ENCODE data around the gene ARHGEF10L. TPM values are rescaled to one million over a fixed set of nuclear protein-coding genes. Genes with fewer than 3 reads are reported as not detected.
A peak's percentile ranks its signal among the peaks of the same experiment; 100 is the strongest.

ARHGEF10L gene
- polyA plus RNA-seq, 1 donor (not counting 4 experiments of a cell fraction or from before 2014, with no cell fraction given): 2.4 TPM

- no peak for TF ChIP-seq EZH2 (IDR thresholded peaks at IDR 0.05; ENCODE audit: low read length)
- TF ChIP-seq, protein P1, sequence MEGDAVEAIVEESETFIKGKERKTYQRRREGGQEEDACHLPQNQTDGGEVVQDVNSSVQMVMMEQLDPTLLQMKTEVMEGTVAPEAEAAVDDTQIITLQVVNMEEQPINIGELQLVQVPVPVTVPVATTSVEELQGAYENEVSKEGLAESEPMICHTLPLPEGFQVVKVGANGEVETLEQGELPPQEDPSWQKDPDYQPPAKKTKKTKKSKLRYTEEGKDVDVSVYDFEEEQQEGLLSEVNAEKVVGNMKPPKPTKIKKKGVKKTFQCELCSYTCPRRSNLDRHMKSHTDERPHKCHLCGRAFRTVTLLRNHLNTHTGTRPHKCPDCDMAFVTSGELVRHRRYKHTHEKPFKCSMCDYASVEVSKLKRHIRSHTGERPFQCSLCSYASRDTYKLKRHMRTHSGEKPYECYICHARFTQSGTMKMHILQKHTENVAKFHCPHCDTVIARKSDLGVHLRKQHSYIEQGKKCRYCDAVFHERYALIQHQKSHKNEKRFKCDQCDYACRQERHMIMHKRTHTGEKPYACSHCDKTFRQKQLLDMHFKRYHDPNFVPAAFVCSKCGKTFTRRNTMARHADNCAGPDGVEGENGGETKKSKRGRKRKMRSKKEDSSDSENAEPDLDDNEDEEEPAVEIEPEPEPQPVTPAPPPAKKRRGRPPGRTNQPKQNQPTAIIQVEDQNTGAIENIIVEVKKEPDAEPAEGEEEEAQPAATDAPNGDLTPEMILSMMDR (optimal IDR thresholded peaks at IDR 0.05 in 1 of 3, IDR thresholded peaks at IDR 0.05 in 1 of 3, conservative IDR thresholded peaks at IDR 0.05 in 1 of 3; ENCODE audit: extremely low read depth in 1 of 3, insufficient read depth in 2 of 3, low read length in 3 of 3): no peak
- no peaks in the 10 kb centered on the region for H3K79me2 ChIP-seq (ENCODE audit: control insufficient read depth, insufficient read depth, low read length)
- peak; percentile 57 for FAIRE-seq
- H3K9me1 ChIP-seq (ENCODE audit: control insufficient read depth, extremely low read depth, insufficient read depth, low read length): no peaks in the 10 kb centered on the region
- H3K4me2 ChIP-seq (ENCODE audit: control insufficient read depth, extremely low read depth, insufficient read depth, low read depth, low read length): no peak overlapping the region
- dilution Hi-C loops (cut with MboI; ENCODE audit: extremely low pct_ligation_motif_present, low sequenced_read_pairs): no loop called here
- no peaks in the 10 kb centered on the region for H4K20me1 ChIP-seq (ENCODE audit: control insufficient read depth, extremely low read depth, insufficient read depth, low read length)
- peaks cover 0 to 13% of the 10 kb centered on the region in 2 experiments for H3K36me3 ChIP-seq (ENCODE audit: control insufficient read depth in 2 of 2, extremely low read depth in 1 of 2, insufficient read depth in 2 of 2, low read length in 2 of 2)
- H3K9ac ChIP-seq (ENCODE audit: control insufficient read depth, extremely low read depth, insufficient read depth, low read length): no peak overlapping the region
- no peak overlapping the region for H3K27ac ChIP-seq (ENCODE audit: control insufficient read depth, insufficient read depth, low read length)
- no peak overlapping the region for H3K4me3 ChIP-seq (ENCODE audit: control insufficient read depth in 2 of 3, extremely low read depth in 1 of 3, insufficient read depth in 2 of 3, low read depth in 1 of 3, low read length in 3 of 3)
- H3K9me3 ChIP-seq (ENCODE audit: control insufficient read depth, low read depth, low read length): no peaks in the 10 kb centered on the region
- no peak for DNase-seq (ENCODE audit: low read depth, low spot score)
- no peak overlapping the region for H2AFZ ChIP-seq (ENCODE audit: control insufficient read depth, low read length)
- peaks cover 4% of the 10 kb centered on the region for H3K4me1 ChIP-seq (ENCODE audit: control insufficient read depth, extremely low read depth, insufficient read depth, low read length)
- no peaks in the 10 kb centered on the region for H3K27me3 ChIP-seq (ENCODE audit: control insufficient read depth, extremely low read depth, insufficient read depth, low read length)
Observed at GRCh38 chr1:17633654-17634053, 94.2 kb downstream of the ARHGEF10L start.

DNA sequence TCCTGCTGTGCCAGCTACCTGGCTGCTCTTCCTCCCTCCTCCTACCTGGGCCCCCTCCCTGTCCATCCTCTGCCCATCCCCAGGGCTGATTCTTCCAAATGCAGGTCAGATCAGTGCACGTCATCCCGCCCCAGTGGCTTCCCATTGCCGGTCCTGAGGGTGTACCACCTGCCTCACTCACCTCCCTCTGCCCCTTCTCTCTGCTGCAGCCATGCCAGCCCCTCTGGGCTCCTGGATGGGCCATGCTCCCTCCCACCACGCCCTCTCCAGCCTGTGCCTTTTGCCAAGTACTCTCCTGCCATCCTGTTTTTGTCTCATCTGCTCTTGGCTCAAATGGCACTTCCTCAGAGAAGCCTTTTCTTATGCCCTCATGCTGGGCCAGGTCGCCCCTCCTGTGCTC is 95.8 kb downstream of the ARHGEF10L start:
- DNase-seq (ENCODE audit: low read depth, low spot score): no peak
- FAIRE-seq: no peak
- Histone ChIP-seq H4K20me1 (ENCODE audit: control insufficient read depth, extremely low read depth, insufficient read depth, low read length) (no peaks in the 10 kb centered on the region), H3K9me1 (ENCODE audit: control insufficient read depth, extremely low read depth, insufficient read depth, low read length) (no peaks in the 10 kb centered on the region), H3K4me3 (ENCODE audit: control insufficient read depth in 2 of 3, extremely low read depth in 1 of 3, insufficient read depth in 2 of 3, low read depth in 1 of 3, low read length in 3 of 3) (no peak overlapping the region), H3K4me2 (ENCODE audit: control insufficient read depth, extremely low read depth, insufficient read depth, low read depth, low read length) (no peak overlapping the region), H3K27ac (ENCODE audit: control insufficient read depth, insufficient read depth, low read length) (no peak overlapping the region), H3K36me3 (ENCODE audit: control insufficient read depth in 2 of 2, extremely low read depth in 1 of 2, insufficient read depth in 2 of 2, low read length in 2 of 2) (peaks cover 0 to 14% of the 10 kb centered on the region in 2 experiments), H3K9ac (ENCODE audit: control insufficient read depth, extremely low read depth, insufficient read depth, low read length) (no peak overlapping the region), H2AFZ (ENCODE audit: control insufficient read depth, low read length) (no peak overlapping the region), H3K27me3 (ENCODE audit: control insufficient read depth, extremely low read depth, insufficient read depth, low read length) (no peaks in the 10 kb centered on the region), H3K9me3 (ENCODE audit: control insufficient read depth, low read depth, low read length) (no peaks in the 10 kb centered on the region), H3K4me1 (ENCODE audit: control insufficient read depth, extremely low read depth, insufficient read depth, low read length) (peaks cover 4% of the 10 kb centered on the region), H3K79me2 (ENCODE audit: control insufficient read depth, insufficient read depth, low read length) (no peaks in the 10 kb centered on the region)
- TF ChIP-seq, protein P1 (optimal IDR thresholded peaks at IDR 0.05 in 1 of 3, IDR thresholded peaks at IDR 0.05 in 1 of 3, conservative IDR thresholded peaks at IDR 0.05 in 1 of 3; ENCODE audit: extremely low read depth in 1 of 3, insufficient read depth in 2 of 3, low read length in 3 of 3): no peak
- no peak for TF ChIP-seq EZH2 (IDR thresholded peaks at IDR 0.05; ENCODE audit: low read length)
- dilution Hi-C loops (cut with MboI; ENCODE audit: extremely low pct_ligation_motif_present, low sequenced_read_pairs): no loop called here

All from keratinocyte (primary cell).